ENCODE data around the gene ESR1. TPM values are rescaled to one million over a fixed set of nuclear protein-coding genes. Genes with fewer than 3 reads are reported as not detected.

ESR1 gene
- total RNA-seq, 4 donors from 2014 or later = 29.1 to 225 (median 141) TPM

DNA sequence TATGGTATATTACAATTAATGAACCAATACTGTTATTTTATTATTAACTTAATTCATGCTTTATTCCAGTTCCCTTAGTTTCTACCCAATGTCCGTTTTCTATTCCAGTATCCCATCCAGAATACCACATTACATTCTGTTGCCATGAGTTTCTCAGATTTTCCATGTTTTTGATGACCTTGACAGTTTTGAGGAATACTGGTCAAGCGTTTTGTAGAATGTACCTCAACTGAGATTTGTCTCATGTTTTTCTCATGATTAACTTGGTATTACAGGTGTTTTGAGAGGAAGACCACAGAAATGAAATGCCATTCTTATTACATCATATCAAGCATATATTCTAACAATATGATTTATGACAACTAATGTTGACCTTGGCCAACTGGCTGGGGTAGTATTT lies 23.8 kb upstream of the ESR1 start:
- Histone ChIP-seq H3K4me1 (no peaks in the 10 kb centered on the region), H3K27me3 (no peaks in the 10 kb centered on the region), H3K27ac (no peak overlapping the region), H3K36me3 (no peaks in the 10 kb centered on the region), H3K4me3 (no peak overlapping the region), H3K9me3 (no peaks in the 10 kb centered on the region)
- TF ChIP-seq POLR2A (IDR thresholded peaks at IDR 0.05) = no peak
- TF ChIP-seq, protein P1, sequence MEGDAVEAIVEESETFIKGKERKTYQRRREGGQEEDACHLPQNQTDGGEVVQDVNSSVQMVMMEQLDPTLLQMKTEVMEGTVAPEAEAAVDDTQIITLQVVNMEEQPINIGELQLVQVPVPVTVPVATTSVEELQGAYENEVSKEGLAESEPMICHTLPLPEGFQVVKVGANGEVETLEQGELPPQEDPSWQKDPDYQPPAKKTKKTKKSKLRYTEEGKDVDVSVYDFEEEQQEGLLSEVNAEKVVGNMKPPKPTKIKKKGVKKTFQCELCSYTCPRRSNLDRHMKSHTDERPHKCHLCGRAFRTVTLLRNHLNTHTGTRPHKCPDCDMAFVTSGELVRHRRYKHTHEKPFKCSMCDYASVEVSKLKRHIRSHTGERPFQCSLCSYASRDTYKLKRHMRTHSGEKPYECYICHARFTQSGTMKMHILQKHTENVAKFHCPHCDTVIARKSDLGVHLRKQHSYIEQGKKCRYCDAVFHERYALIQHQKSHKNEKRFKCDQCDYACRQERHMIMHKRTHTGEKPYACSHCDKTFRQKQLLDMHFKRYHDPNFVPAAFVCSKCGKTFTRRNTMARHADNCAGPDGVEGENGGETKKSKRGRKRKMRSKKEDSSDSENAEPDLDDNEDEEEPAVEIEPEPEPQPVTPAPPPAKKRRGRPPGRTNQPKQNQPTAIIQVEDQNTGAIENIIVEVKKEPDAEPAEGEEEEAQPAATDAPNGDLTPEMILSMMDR (IDR thresholded peaks at IDR 0.05) = no peak
- intact Hi-C loops (cut with DNase I; ENCODE audit: low total_unique reads) = no loop called here
- DNase-seq = no peak

DNA sequence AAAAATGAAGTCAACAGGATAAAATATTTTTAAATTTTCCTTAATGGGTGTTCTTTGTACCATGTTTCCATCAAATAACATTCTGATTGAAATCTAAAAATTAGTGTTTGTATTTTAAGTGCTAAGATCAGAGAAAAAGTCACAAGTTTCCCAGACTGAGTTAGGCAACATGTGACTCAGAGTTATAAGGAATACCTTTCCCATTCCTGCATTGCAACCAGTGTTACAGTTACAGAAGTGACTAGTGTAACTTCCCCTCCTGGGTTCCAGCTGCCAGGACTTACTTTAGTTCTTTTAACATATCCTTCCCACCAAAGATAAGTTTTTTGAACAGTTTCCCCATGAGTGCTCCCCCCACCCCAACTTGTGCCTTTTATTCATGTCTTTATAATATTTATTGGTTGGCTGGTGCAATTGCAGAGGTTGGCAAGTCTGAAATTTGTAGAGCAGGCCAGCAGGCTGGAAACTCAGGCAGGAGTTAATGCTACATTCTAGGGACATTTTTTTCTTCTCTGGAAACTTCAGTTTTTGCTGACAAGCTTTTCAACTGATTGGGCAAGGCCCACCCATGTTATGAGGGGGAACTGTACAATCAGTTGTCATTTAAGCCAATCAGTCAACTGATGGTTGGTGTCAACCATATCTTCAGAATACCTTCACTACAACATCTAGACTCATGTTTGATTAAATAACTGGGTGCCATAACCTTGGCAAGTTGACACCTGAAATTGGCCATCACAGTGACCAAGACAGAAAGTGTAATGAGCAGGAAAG lies 22.9 kb upstream of the ESR1 start:
- H3K36me3 ChIP-seq = no peaks in the 10 kb centered on the region
- no peak for TF ChIP-seq POLR2A (IDR thresholded peaks at IDR 0.05)
- TF ChIP-seq, protein P1 (IDR thresholded peaks at IDR 0.05) = no peak
- no peak overlapping the region for H3K4me3 ChIP-seq
- H3K9me3 ChIP-seq = no peaks in the 10 kb centered on the region
- DNase-seq = no peak
- no peak overlapping the region for H3K27ac ChIP-seq
- intact Hi-C loops (cut with DNase I; ENCODE audit: low total_unique reads) = no loop called here
- no peaks in the 10 kb centered on the region for H3K4me1 ChIP-seq
- H3K27me3 ChIP-seq = no peaks in the 10 kb centered on the region

DNA sequence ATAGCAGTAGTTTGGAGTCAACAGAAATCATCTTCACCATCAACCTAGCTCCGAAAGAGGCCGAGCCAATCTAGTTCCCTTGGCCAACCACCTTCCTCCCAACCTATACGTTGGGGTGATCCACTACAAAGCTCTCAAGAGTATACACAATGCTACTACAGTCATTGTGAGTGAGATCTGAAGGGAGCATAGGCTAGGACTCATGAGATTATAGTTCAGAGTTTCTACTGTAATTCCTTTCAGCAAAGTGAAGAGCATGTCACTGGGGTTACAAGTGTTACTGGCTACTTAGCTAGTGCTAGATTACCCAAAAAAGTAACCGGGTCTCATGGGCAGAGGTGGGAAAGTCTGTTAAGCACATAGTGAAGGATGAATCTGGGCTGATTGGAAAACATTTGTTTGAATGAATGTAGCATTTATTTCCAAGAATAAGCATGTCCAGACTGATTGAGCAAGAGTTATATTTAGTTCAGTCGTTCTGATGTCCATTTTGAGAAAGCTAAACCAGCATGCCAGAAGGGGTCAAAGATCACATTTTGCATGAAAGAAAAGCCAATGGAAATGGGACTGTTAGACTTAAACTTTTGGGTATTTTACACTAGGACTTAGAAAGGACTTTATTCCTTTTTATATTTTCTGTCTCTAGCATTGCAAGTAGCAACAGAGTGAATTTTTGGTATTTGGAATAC lies 10.5 kb upstream of the ESR1 start:
- Histone ChIP-seq H3K27me3 (no peaks in the 10 kb centered on the region), H3K4me1 (no peaks in the 10 kb centered on the region), H3K36me3 (no peaks in the 10 kb centered on the region), H3K27ac (peak overlapping the region; percentile 10 to 40), H3K9me3 (no peaks in the 10 kb centered on the region), H3K4me3 (no peak overlapping the region)
- DNase-seq = peak in 1 of 2 donors; percentile 64
- TF ChIP-seq POLR2A (IDR thresholded peaks at IDR 0.05) = no peak
- TF ChIP-seq, protein P1 (IDR thresholded peaks at IDR 0.05) = no peak
- intact Hi-C loops (cut with DNase I; ENCODE audit: low total_unique reads) = no loop called here

DNA sequence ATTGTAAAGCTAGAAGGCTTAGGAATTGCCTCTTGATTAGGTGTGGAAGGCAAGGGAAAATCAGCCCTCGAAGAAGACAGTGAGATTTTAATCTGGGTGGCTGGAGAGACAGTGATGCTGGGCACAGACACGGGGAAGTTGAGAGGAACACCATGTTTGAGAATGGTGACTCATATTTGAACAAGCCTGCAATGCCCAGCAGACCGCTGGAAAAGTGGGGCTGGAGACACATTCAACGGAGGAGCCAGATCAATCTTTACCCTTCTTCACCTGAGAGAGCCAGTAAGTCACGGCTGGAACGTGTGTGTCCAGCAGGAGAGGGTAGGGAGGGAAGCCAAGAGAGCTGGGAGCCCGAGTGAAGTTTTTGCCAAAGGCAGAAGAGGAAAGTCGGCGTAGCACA lies 3.7 kb upstream of the ESR1 start:
- no peak for TF ChIP-seq POLR2A (IDR thresholded peaks at IDR 0.05)
- TF ChIP-seq, protein P1 (IDR thresholded peaks at IDR 0.05) = no peak
- Histone ChIP-seq H3K27ac (peak overlapping the region; percentile 95 to 99), H3K4me1 (no peaks in the 10 kb centered on the region), H3K4me3 (no peak overlapping the region), H3K9me3 (no peaks in the 10 kb centered on the region), H3K27me3 (no peaks in the 10 kb centered on the region), H3K36me3 (no peaks in the 10 kb centered on the region)
- intact Hi-C loops (cut with DNase I; ENCODE audit: low total_unique reads) = no loop called here
- DNase-seq = no peak

DNA sequence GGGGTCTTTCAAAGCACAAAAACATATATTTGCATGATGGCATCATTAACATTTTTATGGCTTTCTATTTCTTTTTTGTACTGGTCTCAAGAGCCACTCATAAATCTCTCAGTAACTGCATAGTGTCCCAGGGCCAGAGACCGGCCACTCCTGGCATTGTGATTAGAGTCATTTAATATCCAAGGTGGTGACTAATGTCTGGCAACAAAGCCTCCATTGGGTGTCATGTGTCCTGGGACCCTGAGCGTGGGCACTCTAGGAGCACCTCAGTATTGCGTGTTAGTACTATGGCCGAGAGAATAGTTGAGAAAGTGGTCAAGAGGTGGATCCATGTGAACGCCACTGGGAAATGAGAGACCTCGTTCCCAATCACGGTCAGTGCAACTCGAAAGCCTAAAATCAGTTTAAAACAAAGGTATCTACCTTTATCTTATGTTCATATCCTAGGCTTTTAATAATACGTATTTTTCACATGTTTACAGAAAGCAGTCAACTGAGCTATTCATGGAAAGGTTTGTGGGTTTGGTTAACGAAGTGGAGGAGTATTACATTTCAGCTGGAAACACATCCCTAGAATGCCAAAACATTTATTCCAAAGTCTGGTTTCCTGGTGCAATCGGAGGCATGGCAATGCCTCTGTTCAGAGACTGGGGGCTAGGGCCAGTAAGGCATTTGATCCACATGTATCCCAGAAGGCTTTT lies 2.7 kb upstream of the ESR1 start:
- Histone ChIP-seq H3K4me3 (peak overlapping the region; percentile 44 to 59), H3K36me3 (no peaks in the 10 kb centered on the region), H3K27ac (peak overlapping the region; percentile 95 to 99), H3K9me3 (no peaks in the 10 kb centered on the region), H3K4me1 (no peaks in the 10 kb centered on the region), H3K27me3 (no peaks in the 10 kb centered on the region)
- DNase-seq = no peak
- TF ChIP-seq, protein P1 (IDR thresholded peaks at IDR 0.05) = no peak
- no peak for TF ChIP-seq POLR2A (IDR thresholded peaks at IDR 0.05)
- intact Hi-C loops (cut with DNase I; ENCODE audit: low total_unique reads) = no loop called here

All from uterus (tissue), 4 donors.